PFSK-1 (cell line): ENCODE data around the gene ABCA5.

Experiments used
- FOXP2 ChIP-seq: optimal IDR thresholded peaks from 2 replicates; pipeline ENCODE3; 2011; ENCODE audit warnings: borderline replicate concordance, control low read depth, inconsistent platforms; ENCODE audit not compliant: insufficient read depth; ENCODE audit errors: extremely low read length, extremely low read depth
- POLR2AphosphoS5 ChIP-seq: IDR thresholded peaks from 2 replicates; pipeline ENCODE4 v1.6.1; 2012; ENCODE audit warnings: low read depth, mild to moderate bottlenecking, control low read depth, low read length, moderate library complexity
- SIN3A ChIP-seq: IDR thresholded peaks from 2 replicates; pipeline ENCODE4 v1.6.1; 2012; ENCODE audit warnings: mild to moderate bottlenecking, low read length, moderate library complexity, borderline replicate concordance; ENCODE audit not compliant: insufficient read depth
- TAF1 ChIP-seq: IDR thresholded peaks from 2 replicates; pipeline ENCODE4 v1.6.1; 2012; ENCODE audit warnings: low read length, control low read depth, borderline replicate concordance; ENCODE audit not compliant: insufficient read depth
- TF ChIP-seq, protein P1 (sequence below), 2 experiments: IDR thresholded peaks; 2 replicates each; pipeline versions ENCODE4 v1.6.1 to v1.8.0; 2011 to 2012; ENCODE audit warnings: low read depth in 2 of 2, low read length in 2 of 2, control low read depth in 1 of 2, inconsistent platforms in 1 of 2, mild to moderate bottlenecking in 1 of 2, moderate library complexity in 1 of 2; ENCODE audit not compliant: insufficient read depth in 1 of 2

The ABCA5 gene

DNA sequence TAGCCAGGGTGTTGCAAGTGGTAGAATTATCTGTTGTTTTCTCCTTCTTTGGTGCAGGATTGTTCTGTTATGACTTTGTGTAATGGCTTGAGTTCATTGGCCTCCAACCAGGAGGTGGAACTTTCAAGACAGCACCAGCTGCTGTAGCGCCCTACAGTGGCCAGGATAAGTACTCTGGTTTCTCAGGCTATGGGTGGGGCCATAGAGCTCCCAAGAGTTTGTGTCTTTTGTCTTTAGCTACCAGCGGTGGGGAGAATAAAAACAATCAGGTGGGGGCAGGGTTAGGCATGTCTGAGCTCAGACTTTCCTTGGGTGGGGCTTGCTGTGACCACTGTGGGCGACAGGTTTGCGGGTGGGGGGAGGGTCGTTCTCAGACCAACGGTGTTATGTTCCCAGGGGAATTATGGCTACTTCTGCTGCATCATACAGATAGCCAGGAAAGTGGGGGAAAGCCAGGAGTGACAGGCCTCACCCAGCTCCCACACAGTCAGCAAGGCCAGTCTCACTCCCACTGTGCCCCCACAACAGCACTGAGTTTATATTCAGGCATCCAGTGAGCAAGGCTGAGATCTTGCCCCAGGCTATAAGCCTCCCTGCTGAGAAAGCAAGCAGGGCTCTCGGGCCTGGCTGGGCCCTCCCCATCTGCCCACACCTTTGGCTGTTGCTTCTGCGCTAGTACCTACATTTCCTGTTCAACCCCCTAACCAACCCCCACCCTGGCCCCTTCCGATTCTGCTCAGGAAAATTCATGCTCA is 113.7 kb downstream of the ABCA5 start:
- no peak for TF ChIP-seq FOXP2
- TF ChIP-seq, protein P1, sequence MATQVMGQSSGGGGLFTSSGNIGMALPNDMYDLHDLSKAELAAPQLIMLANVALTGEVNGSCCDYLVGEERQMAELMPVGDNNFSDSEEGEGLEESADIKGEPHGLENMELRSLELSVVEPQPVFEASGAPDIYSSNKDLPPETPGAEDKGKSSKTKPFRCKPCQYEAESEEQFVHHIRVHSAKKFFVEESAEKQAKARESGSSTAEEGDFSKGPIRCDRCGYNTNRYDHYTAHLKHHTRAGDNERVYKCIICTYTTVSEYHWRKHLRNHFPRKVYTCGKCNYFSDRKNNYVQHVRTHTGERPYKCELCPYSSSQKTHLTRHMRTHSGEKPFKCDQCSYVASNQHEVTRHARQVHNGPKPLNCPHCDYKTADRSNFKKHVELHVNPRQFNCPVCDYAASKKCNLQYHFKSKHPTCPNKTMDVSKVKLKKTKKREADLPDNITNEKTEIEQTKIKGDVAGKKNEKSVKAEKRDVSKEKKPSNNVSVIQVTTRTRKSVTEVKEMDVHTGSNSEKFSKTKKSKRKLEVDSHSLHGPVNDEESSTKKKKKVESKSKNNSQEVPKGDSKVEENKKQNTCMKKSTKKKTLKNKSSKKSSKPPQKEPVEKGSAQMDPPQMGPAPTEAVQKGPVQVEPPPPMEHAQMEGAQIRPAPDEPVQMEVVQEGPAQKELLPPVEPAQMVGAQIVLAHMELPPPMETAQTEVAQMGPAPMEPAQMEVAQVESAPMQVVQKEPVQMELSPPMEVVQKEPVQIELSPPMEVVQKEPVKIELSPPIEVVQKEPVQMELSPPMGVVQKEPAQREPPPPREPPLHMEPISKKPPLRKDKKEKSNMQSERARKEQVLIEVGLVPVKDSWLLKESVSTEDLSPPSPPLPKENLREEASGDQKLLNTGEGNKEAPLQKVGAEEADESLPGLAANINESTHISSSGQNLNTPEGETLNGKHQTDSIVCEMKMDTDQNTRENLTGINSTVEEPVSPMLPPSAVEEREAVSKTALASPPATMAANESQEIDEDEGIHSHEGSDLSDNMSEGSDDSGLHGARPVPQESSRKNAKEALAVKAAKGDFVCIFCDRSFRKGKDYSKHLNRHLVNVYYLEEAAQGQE (IDR thresholded peaks at IDR 0.05; ENCODE audit: insufficient read depth in 1 of 2, low read depth in 2 of 2, low read length in 2 of 2): no peak

DNA sequence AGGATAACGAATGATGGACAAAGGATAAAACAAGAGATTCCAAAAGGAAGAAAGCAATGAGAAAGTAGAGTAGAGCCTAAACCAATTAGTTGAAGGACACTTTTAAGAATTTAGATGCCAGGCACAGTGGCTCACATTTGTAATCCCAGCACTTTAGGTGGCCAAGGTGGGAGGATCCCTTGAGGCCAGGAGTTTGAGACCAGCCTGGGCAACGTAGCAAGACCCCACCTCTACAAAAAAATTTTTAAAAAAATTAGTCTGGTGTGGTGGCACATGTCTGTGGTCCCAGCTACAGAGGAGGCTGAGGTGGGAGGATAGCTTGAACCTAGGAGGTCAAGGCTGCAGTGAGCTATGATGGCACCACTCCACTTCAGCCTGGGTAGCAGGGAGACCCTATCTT is 118.3 kb downstream of the ABCA5 start:
- no peak for TF ChIP-seq POLR2AphosphoS5
- TF ChIP-seq, protein P1 (IDR thresholded peaks at IDR 0.05; ENCODE audit: insufficient read depth in 1 of 2, low read depth in 2 of 2, low read length in 2 of 2): no peak
- TF ChIP-seq SIN3A: no peak
- no peak for TF ChIP-seq TAF1
- TF ChIP-seq FOXP2: no peak

DNA sequence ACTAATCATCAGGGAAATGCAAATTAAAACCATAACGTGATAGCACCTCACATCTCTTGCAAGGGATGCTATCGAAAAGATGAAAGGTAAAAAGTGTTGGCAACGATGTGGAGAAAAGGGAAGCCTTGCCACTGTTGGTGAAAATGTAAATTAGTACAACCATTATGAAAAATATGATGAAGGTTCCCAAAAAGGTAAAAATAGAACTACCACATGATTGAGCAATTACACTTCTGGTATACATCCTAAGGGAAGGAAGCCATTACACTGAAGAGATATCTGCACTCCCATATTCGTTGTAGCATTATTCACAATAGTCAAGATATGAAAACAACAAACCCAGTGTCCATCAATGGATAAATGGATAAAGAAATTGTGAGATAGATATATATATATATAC is 119.8 kb downstream of the ABCA5 start:
- TF ChIP-seq, protein P1 (IDR thresholded peaks at IDR 0.05; ENCODE audit: insufficient read depth in 1 of 2, low read depth in 2 of 2, low read length in 2 of 2): no peak
- no peak for TF ChIP-seq FOXP2
- no peak for TF ChIP-seq SIN3A
- TF ChIP-seq TAF1: no peak
- TF ChIP-seq POLR2AphosphoS5: no peak

DNA sequence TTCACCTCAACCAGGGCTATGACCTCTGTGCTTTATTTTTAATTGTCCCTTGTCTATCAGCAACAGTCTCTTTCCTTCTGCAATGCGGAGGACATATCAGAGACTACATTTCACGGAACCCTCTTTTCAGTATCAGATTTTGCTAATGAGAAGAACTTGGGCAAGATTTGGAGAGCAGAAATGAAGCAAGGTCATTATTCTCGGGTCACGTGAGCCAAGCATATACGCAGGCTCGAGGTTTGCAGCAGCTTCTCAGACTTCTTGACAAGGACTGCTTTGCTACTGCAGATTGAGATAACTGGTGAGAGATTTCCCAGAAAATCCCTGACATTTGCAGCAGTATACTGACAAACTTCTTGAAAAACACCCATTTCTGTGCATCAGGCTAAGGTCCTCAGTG is 128.7 kb downstream of the ABCA5 start:
- TF ChIP-seq TAF1: no peak
- TF ChIP-seq FOXP2: no peak
- no peak for TF ChIP-seq POLR2AphosphoS5
- TF ChIP-seq, protein P1 (IDR thresholded peaks at IDR 0.05; ENCODE audit: insufficient read depth in 1 of 2, low read depth in 2 of 2, low read length in 2 of 2): no peak
- no peak for TF ChIP-seq SIN3A
